GM12878 (cell line): ENCODE results near the gene IER2. TPM values are rescaled to one million over a fixed set of nuclear protein-coding genes. Genes with fewer than 3 reads are reported as not detected.

Source experiments
- BCL11A ChIP-seq: IDR thresholded peaks from 2 replicates; pipeline ENCODE4 v1.6.1; 2011; ENCODE audit warnings: low read depth, low read length
- CBX5 ChIP-seq: sonication (generic); IDR thresholded peaks from 2 replicates; pipeline ENCODE4 v1.6.1; 2016; ENCODE audit warnings: low read depth, moderate library complexity, mild to moderate bottlenecking, inconsistent platforms
- CHD1 ChIP-seq: IDR thresholded peaks from 2 replicates; pipeline ENCODE4 v1.6.1; 2012; ENCODE audit warnings: low read depth, low read length, improper control_type of control experiment
- EGR1 ChIP-seq, 2 experiments: IDR thresholded peaks; 1 replicate in 1 of 2; 2 replicates in 1 of 2; pipeline ENCODE4 v1.6.1; 2011 to 2012; ENCODE audit warnings: low read depth in 2 of 2, low read length in 2 of 2, borderline replicate concordance in 1 of 2, mild to moderate bottlenecking in 1 of 2, moderate library complexity in 1 of 2
- HDAC2 ChIP-seq: fragments of 200-600 bp; sonication (generic); IDR thresholded peaks from 2 replicates; pipeline ENCODE4 v1.6.1; 2017
- KLF5 ChIP-seq: fragments of 450-650 bp; IDR thresholded peaks from 2 replicates; pipeline ENCODE4 v1.6.1; 2014; ENCODE audit warnings: mild to moderate bottlenecking; ENCODE audit not compliant: partially characterized antibody
- MEF2B ChIP-seq: fragments of 450-650 bp; IDR thresholded peaks from 2 replicates; pipeline ENCODE4 v1.6.1; 2018; ENCODE audit warnings: mild to moderate bottlenecking, moderate library complexity; ENCODE audit not compliant: partially characterized antibody, poor library complexity, severe bottlenecking
- MLLT1 ChIP-seq: fragments of 450-650 bp; IDR thresholded peaks from 2 replicates; pipeline ENCODE4 v1.6.1; 2016; ENCODE audit warnings: mild to moderate bottlenecking
- MYC ChIP-seq: IDR thresholded peaks from 2 replicates; pipeline ENCODE4 v1.6.1; 2011; ENCODE audit warnings: mild to moderate bottlenecking, low read length, moderate library complexity, inconsistent platforms; ENCODE audit not compliant: insufficient read depth, insufficient replicate concordance, insufficient read length, severe bottlenecking
- NKRF ChIP-seq: fragments of 450-650 bp; conservative IDR thresholded peaks from 2 replicates; pipeline ENCODE4 v1.6.1; 2017; ENCODE audit warnings: mild to moderate bottlenecking, moderate library complexity
- NRF1 ChIP-seq: conservative IDR thresholded peaks from 2 replicates; pipeline ENCODE4 v1.6.1; 2011; ENCODE audit warnings: mild to moderate bottlenecking, low read depth, low read length, improper control_type of control experiment
- RB1 ChIP-seq: fragments of 450-650 bp; formaldehyde crosslinking; IDR thresholded peaks from 2 replicates; pipeline ENCODE4 v1.6.1; 2017; ENCODE audit warnings: mild to moderate bottlenecking, borderline replicate concordance
- RBBP5 ChIP-seq: fragments of 200-600 bp; sonication (generic); conservative IDR thresholded peaks from 2 replicates; pipeline ENCODE4 v1.6.1; 2016
- RELA ChIP-seq: fragments of 450-650 bp; IDR thresholded peaks from 2 replicates; pipeline ENCODE4 v1.8.0; 2014; ENCODE audit warnings: borderline replicate concordance; ENCODE audit not compliant: partially characterized antibody
- RFX5 ChIP-seq: IDR thresholded peaks from 2 replicates; pipeline ENCODE4 v1.6.1; 2011; ENCODE audit warnings: low read depth, low read length, improper control_type of control experiment
- SMAD1 ChIP-seq: fragments of 450-650 bp; IDR thresholded peaks from 2 replicates; pipeline ENCODE4 v1.6.1; 2018; ENCODE audit warnings: mild to moderate bottlenecking, low read depth; ENCODE audit not compliant: partially characterized antibody
- TAF1 ChIP-seq: IDR thresholded peaks from 2 replicates; pipeline ENCODE4 v1.6.1; 2011; ENCODE audit warnings: mild to moderate bottlenecking, low read depth, low read length, borderline replicate concordance
- TCF12 ChIP-seq: IDR thresholded peaks from 2 replicates; pipeline ENCODE4 v1.6.1; 2011; ENCODE audit warnings: low read depth, mild to moderate bottlenecking, low read length
- TCF3 ChIP-seq: IDR thresholded peaks from 2 replicates; pipeline ENCODE4 v1.6.1; 2012; ENCODE audit warnings: low read depth, mild to moderate bottlenecking, low read length, borderline replicate concordance; ENCODE audit not compliant: insufficient read depth
- ZNF687 ChIP-seq: fragments of 450-650 bp; IDR thresholded peaks from 2 replicates; pipeline ENCODE4 v1.6.1; 2017; ENCODE audit warnings: mild to moderate bottlenecking, moderate library complexity
- polyA plus RNA-seq, 11 experiments: library from polyadenylated mRNA; depleted of rRNA in 4 of 11; unstranded in 6 of 11; stranded (reverse) in 5 of 11; fragments of >200 nt; fragmentation: Nextera tagmentation in 4 of 11; fragmentation: Illumina TruSeq in 1 of 11; extraction: Ambion mirVana in 4 of 11; extraction: Trizol in 1 of 11; gene quantifications; 1 replicate in 1 of 11; 2 replicates in 10 of 11; pipeline versions ENCODE4 v1.2.1 to v1.2.3, GENCODE V29; 2011 to 2016; ENCODE audit warnings: inconsistent platforms in 2 of 11, missing spikeins in 2 of 11, low read depth in 1 of 11
- total RNA-seq, 4 experiments: library from RNA; depleted of rRNA in 3 of 4; stranded (reverse); fragments of >200 nt in 3 of 4; fragmentation: Illumina TruSeq in 1 of 4; extraction: Trizol in 1 of 4; gene quantifications; 2 replicates each; pipeline versions ENCODE4 v1.2.1 to v1.2.3, GENCODE V29; 2013 to 2021

IER2 gene
- total and polyA plus RNA-seq, 10 of the 15 experiments (the other 5 are each of a cell fraction or from before 2014, with no cell fraction given) = 2.8 to 94.5 (median 24.9) TPM

- TF ChIP-seq TAF1 (no peak), MLLT1 (0 out of 2 replicates have a peak, but pooled peaks have one; percentile 9), EGR1 (IDR thresholded peaks at IDR 0.05; ENCODE audit: borderline replicate concordance in 1 of 2, low read depth in 2 of 2, low read length in 2 of 2) (peak in 1 of 2 experiments; percentile 92; a peak in 2 of 3 replicates), NKRF (no peak; the same call in 1 of the 2 replicates), CBX5 (no peak), MEF2B (no peak), RB1 (0 out of 2 replicates have a peak, but pooled peaks have one; percentile 10), KLF5 (no peak), RFX5 (no peak), ZNF687 (peak; percentile 75), CHD1 (no peak), SMAD1 (no peak), HDAC2 (no peak), MYC (no peak), TCF12 (0 out of 2 replicates have a peak, but pooled peaks have one; percentile 8), NRF1 (no peak), RELA (no peak), TCF3 (no peak), RBBP5 (no peak), BCL11A (no peak)
Observed at GRCh38 chr19:13162724-13163608, 12.8 kb downstream of the IER2 start (continued).
